Activated naive CD4-positive, alpha-beta T cell treated with Interleukin-2 at 50 U/mL for 16 hours (primary cell): ENCODE measurements around the gene BICDL1.

Experiments
- DNase-seq: peaks from one replicate; pipeline ENCODE4 v3.0.0-alpha.2; 2020

BICDL1 gene

GRCh38 chr12:120055231-120056000 is 66.4 kb downstream of the BICDL1 start:
- no peak for DNase-seq

DNA sequence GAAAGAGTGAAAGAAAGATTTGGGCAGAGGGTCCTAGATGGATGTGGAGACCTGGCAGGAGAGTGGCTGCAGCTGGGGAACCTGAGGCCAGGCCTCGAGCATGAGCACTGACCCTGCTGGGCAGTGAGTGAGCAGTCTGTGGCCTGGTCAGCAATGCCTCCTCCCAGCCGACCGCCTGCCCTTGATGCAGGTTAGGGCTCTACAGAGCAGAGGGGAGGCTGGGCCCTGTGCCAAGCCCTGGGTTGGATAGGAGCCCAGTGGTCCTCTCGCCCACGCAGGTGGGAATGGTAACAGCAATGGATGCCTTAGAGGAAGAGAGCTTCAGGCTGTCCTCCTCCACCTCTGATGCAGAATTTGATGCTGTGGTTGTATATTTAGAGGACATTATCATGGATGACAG is 67.7 kb downstream of the BICDL1 start:
- DNase-seq: no peak

- DNase-seq: no peak
These were observed 71.2 kb downstream of the BICDL1 start for GRCh38 chr12:120060196-120060595.

DNA sequence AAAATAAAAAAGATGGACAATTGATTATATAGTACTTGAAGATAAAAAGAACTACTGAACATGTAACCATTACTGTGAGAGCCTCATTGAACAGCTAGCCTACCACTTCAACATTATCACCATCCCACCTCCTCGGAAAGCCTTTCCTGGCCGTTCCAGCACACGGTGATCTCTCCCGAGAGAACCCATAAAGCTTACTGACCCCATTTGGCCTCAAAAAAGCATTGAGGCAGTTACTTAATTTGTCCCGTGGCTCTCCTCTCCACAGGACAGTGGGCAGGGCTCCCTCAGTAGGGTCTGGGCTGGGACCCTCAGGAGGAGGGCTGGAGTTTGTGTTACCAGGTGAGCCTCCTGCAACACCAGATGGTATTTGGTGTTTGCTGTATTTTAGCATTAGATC is 71.7 kb downstream of the BICDL1 start:
- no peak for DNase-seq

- DNase-seq: no peak
These were observed 72.7 kb downstream of the BICDL1 start for GRCh38 chr12:120061575-120062214.

- no peak for DNase-seq
These were observed 74.0 kb downstream of the BICDL1 start for GRCh38 chr12:120062976-120063579.

- DNase-seq: no peak
These were observed 75.3 kb downstream of the BICDL1 start for GRCh38 chr12:120064054-120064940.

DNA sequence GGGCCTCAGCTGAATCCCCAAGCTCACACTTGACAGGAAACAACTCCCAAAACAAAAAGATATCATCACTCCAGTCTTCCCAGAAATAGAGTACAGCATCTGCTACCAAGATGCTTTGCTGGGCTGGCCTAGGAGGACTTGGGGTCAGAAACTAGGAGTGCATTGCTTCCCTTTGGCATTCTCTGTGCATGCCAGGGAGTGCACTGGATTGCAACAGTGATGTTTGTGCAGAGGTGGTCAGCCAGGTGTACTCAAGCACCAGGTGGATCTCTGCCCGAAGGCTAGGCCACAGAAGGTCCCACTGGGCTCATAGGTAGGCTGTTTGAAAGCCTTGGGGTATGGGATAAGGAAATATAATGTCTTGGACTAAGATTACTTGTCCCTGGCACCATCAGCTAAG is 76.4 kb downstream of the BICDL1 start:
- no peak for DNase-seq

GRCh38 chr12:120066341-120066740 is 77.3 kb downstream of the BICDL1 start:
- DNase-seq: no peak

DNA sequence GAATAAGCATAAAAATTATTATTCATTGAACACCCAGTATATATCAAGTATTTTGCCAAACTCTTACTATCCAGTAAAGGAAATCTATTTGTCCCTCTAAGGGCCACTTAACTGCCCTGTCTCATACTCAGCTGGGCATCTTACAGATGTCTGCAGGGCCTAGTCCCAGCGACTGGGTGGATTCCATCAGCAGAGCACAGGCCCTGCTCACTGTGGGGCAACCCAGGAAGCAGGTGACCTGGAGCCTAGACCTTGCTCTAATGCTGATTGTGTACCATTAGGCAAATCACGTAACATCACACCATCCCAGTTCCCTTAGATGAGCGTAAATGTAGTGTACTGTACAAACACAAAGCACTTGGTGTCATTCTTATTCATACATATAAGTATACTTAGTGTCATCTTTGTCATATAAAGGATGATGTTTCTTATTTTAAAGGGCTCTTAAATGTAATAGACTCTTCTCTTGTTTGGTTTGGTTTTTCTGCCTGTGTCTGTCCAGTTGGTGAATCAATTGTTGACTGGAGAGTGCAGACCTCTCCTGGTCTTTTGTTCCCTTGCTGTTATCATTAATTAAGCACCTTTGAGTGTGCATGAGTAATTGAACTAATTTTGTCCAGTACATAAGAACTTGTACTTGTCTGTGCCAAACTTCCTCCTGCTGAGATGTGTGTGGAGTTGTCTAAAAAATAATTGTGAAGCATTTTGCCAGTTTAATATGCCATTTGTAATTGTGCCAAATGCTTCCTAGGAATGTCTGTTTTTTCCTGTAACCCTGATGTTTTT is 78.2 kb downstream of the BICDL1 start:
- DNase-seq: no peak

GRCh38 chr12:120067901-120068300 is 78.9 kb downstream of the BICDL1 start:
- DNase-seq: no peak

- no peak for DNase-seq
These were observed 80.2 kb downstream of the BICDL1 start for GRCh38 chr12:120069278-120069677.

GRCh38 chr12:120071493-120072020 is 82.5 kb downstream of the BICDL1 start:
- no peak for DNase-seq

DNA sequence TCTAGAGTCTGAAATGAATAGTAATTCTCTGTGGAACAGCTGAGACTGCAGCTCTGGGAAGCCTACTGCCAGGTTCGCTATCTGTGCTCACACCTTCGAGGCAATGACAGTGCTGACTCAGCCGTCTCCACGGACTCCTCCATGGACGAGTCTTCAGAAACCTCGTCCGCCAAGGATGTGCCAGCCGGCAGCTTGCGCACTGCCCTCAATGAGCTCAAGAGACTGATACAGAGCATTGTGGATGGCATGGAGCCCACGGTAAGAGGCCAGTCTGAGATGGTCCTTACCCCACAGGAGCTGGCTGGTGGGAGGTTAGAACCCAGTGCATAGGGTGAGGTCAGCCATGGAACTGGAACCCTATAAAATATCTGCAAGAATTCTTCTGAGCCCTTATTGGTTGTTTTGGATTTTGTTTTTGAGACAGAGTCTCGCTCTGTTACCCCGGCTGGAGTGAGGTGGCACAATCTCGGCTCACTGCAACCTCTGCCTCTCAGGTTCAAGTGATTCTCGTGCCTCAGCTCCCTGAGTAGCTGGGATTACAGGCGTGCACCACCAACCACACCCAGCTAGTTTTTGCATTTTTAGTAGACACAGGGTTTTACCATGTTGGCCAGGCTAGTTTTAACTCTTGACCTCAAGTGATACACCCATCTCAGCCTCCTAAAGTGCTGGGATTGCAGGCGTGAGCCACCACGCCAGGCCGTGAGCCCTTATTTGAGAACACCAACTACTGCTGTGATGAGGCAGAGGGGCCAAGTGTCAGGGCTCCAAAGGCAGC is 83.6 kb downstream of the BICDL1 start:
- DNase-seq: no peak

- no peak for DNase-seq
These were observed 86.1 kb downstream of the BICDL1 start for GRCh38 chr12:120075034-120075616.

DNA sequence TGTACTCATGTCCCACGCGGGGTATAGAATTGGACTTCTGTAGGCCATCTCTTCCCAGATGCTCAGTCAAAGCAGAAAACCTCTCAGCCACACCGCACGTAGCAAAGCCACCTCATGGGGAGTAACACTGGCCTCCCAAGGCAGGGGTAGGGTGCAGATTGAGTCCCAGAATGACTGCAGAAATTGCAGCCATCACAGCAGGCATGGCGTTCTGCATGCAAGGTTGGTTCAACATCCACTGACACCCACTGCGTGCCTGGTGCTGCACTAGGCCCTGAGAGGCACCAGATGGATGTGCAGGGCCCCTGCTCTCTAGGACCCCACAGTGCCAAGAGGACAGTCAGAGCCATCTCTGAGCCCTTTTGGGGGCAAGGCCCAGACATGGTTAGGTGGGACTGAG is 87.6 kb downstream of the BICDL1 start:
- no peak for DNase-seq

GRCh38 chr12:120077260-120077659 is 88.2 kb downstream of the BICDL1 start:
- DNase-seq: no peak

DNA sequence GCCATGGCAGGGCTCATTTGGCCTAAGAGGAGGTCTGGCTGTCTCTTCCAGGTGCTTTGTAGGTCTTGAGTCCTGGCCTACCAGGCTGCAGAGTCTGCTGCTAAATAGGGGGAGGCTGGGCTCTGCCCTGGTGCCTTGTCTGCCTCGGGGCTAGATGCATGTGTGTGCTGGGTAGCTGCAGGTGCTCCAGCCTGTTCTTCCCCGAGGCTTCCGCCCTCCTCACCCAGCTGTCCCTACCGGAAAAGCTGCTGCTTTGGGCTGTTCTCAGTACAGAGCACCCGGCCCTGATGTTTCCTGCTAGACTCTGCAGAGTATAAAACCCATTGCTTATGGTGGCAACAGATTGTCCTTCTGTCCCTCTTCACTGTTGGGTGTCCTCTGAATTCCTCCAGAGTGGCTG is 89.8 kb downstream of the BICDL1 start:
- DNase-seq: no peak

DNA sequence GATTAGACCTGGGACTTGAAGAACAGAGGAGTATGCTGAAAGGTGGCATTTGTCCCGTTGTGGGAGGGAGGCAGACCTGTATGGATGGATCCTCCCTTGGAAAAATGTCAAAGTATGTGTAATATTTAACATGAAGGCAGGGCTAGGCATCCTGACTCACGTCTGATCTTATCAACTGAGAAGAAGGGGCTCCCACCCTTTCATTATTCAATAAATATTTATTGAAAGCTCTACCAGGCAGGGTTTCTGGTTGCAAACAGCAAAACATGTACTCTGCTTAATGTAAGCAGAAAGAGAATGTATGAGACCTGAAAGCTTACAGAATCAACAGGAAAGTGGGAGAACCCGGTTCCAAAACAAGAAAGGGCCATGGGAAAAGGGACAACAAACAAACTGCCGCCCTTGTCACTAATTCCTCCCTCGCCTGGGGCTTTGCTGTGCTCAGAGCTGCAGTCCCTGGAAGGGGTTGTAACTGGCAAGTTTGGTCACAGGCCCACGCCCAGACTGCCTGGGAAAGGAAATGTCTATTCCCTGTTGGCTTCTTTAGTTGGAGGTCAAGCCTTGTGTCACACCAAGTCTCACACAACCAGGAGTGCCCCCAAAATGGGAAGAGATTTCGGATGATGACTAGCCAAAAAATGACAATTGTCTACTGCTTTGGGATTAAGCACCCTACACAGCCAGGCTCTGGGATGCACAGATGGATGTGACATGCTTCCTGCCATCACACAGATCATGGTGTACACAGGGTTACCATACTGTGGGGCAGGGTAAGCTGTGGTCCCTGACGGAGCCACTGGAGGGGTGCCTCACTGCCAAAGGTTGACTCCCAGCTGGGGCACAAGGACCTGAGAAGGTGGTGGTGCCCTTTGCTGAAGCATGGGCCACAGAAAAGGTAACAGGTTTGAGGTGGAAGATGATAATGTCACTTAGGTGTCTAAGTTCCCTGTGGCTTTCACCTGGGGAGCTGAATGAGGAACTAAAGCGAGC is 90.7 kb downstream of the BICDL1 start:
- no peak for DNase-seq

DNA sequence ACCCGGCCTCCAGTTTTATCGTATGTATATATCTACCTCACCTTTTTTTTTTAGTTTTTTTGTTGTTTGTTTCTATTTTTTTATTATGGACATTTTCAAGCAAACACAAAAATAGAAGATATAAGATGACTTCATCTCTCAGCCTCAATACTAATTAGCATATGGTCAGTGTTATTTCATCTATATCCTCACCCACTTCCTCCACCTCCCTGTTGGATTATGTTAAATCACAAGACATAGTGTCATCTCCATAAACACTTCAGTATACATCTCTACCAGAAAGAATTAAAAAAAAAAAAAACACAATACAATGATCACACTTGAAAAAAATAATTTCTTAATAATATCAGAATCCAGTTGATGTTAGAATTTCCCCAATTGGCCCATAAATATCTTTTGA is 92.6 kb downstream of the BICDL1 start:
- DNase-seq: no peak
